Pancreas (tissue), 10 donors: Measurements from ENCODE around the gene CMTM1. TPM values are rescaled to one million over a fixed set of nuclear protein-coding genes. Genes with fewer than 3 reads are reported as not detected.

Source experiments
- ATAC-seq, 4 donors: fragments of 200-7000 bp; cut with Tn5 transposase; one replicate each; pipeline versions ENCODE4 v1.8.0 to v1.9.1; 2020; ENCODE audit warnings: mild to moderate bottlenecking in 4 of 4, moderate library complexity in 4 of 4
- DNase-seq, 6 donors: peaks; one replicate each; pipeline ENCODE4 v3.0.0-alpha.2; 2020
- FAIRE-seq: peaks from 2 replicates; lab custom pipeline; 2012; peaks lifted over from hg19 to GRCh38; lab: Jason Lieb, UNC
- H3K27ac ChIP-seq, 4 donors: fragments of 200-600 bp; sonication (generic); 1 replicate in 3 of 4; 2 replicates in 1 of 4; pipeline versions ENCODE4 v1.5.0 to v1.8.0; 2020
- H3K27me3 ChIP-seq, 4 donors: fragments of 200-600 bp; one replicate each; pipeline ENCODE4 v1.8.0; 2021
- H3K36me3 ChIP-seq, 3 donors: fragments of 200-600 bp; sonication (generic) in 1 of 3; one replicate each; pipeline versions ENCODE4 v1.5.0 to v1.8.0; 2020 to 2021
- H3K4me1 ChIP-seq, 3 donors: fragments of 200-600 bp; one replicate each; pipeline ENCODE4 v1.8.0; 2021
- H3K4me3 ChIP-seq, 4 donors: fragments of 200-600 bp; sonication (generic) in 2 of 4; one replicate each; pipeline versions ENCODE4 v1.5.0 to v1.8.0; 2020 to 2021
- H3K9me3 ChIP-seq, 4 donors: fragments of 200-600 bp; one replicate each; pipeline ENCODE4 v1.8.0; 2021
- WGBS, 2 donors: extraction: QIAGEN DNeasy Blood & Tissue Kit; methylation state at CpG; one replicate each; pipeline ENCODE4 v1.1.7; 2013; 5-methylcytosine and 5-hydroxymethylcytosine counted together
- intact Hi-C, 3 donors: fragments of 100-400 bp; cut with DNase I; formaldehyde crosslinking; loops; one replicate each; pipeline versions ENCODE4 v1.11.1 to v1.14.2; 2022
- polyA plus RNA-seq, 2 donors: library from polyadenylated mRNA; stranded (reverse); fragments of 200-250 nt; gene quantifications; one replicate each; pipeline ENCODE4 v1.2.3, GENCODE V29; 2013
- total RNA-seq, 6 donors: library from RNA; stranded (reverse); fragmentation: NEBNext Ultra II Directional in 4 of 6; extraction: Animal tissue kit (Norgen Biotek cat#: 25700) in 4 of 6; gene quantifications; one replicate each; pipeline versions ENCODE4 v1.2.1 to v1.2.4, GENCODE V29; 2021 to 2023
- TF ChIP-seq, protein P1 (sequence below), 4 donors: fragments of 200-600 bp; sonication (generic) in 3 of 4; IDR thresholded peaks; one replicate each; pipeline versions ENCODE4 v1.5.0 to v1.8.0; 2021; ENCODE audit warnings: antibody characterized with exemption in 4 of 4
- donor health status: healthy with polysubstance abuse.
- donor health status: DM: no; HTN: no; CAD: no; lungs with moderate emphysema.
- donor health status: DM: no; HTN: no; CAD: no.
- donor health status: control.
- donor health status: control.
- donor health status: Bipolar disorder and iron deficiency.
- donor health status: DM: yes; HTN: yes; CAD: no.
- donor health status: DM: no; HTN: no; CAD: no.
- donor health status: DM: no; HTN: no; CAD: no.
- donor health status: DM: yes; HTN: yes; CAD: no.

Gene CMTM1
- total and polyA plus RNA-seq, 8 donors = 0.28 to 3.9 (median 0.82) TPM

DNA sequence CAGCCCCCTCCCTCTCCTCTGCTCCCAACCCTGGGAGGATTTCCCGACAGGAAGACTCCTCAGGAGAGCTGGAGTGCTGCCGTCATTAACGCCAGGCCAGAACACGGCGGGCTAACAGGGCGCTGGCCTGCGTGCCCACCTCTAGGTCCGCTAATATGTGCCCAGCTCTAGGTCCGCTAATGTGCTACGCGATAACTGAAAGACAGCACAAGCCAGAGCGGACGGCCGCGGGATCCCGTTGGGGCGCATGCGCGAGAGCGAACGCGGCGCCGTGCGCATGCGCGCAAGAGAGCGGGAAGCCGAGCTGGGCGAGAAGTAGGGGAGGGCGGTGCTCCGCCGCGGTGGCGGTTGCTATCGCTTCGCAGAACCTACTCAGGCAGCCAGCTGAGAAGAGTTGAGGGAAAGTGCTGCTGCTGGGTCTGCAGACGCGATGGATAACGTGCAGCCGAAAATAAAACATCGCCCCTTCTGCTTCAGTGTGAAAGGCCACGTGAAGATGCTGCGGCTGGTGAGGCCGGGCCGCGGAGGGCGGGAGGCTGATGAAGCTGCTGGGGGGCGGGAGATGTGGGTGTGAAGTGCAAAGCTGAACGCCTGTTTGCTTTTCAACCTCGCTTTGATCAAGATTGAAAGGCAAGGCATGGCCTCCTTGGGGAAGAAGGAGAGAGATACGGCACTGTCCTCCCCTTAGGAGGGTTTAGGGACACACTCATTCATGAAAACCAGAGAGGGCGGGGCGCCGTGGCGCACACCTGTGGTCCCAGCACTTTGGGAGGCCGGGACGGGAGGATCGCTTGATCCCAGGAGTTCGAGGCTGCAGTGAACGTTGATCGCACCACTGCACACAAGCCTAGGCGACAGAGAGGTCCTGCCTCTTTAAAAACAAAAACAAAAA lies 13.7 kb upstream of the CMTM1 start, which contains the start of gene CKLF:
Gene CKLF (plus strand): TSS at position 291 of the 892 bp plus-strand sequence. CDS start 140 bp downstream, at position 431.
- Histone ChIP-seq H3K9me3 (no peaks in the 10 kb centered on the region), H3K4me3 (peak within 1 kb of the TSS; percentile 27 to 70 (median 40)), H3K4me1 (peaks cover 0 to 23% (median 21%) of the 10 kb centered on the region in 3 donors), H3K27me3 (no peaks in the 10 kb centered on the region), H3K36me3 (no peaks in the 10 kb centered on the region), H3K27ac (peak within 1 kb of the TSS; percentile 66 to 90 (median 80))
- TF ChIP-seq, protein P1, sequence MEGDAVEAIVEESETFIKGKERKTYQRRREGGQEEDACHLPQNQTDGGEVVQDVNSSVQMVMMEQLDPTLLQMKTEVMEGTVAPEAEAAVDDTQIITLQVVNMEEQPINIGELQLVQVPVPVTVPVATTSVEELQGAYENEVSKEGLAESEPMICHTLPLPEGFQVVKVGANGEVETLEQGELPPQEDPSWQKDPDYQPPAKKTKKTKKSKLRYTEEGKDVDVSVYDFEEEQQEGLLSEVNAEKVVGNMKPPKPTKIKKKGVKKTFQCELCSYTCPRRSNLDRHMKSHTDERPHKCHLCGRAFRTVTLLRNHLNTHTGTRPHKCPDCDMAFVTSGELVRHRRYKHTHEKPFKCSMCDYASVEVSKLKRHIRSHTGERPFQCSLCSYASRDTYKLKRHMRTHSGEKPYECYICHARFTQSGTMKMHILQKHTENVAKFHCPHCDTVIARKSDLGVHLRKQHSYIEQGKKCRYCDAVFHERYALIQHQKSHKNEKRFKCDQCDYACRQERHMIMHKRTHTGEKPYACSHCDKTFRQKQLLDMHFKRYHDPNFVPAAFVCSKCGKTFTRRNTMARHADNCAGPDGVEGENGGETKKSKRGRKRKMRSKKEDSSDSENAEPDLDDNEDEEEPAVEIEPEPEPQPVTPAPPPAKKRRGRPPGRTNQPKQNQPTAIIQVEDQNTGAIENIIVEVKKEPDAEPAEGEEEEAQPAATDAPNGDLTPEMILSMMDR (IDR thresholded peaks at IDR 0.05) = no peak
- WGBS, 2 donors = 6 to 7% methylated on average over 63 of the region's 63 CpGs
- ATAC-seq (peak; percentile 83 to 91 (median 84)), FAIRE-seq (no peak), DNase-seq (peak; percentile 83 to 97 (median 92))
- intact Hi-C loops = no loop called here

DNA sequence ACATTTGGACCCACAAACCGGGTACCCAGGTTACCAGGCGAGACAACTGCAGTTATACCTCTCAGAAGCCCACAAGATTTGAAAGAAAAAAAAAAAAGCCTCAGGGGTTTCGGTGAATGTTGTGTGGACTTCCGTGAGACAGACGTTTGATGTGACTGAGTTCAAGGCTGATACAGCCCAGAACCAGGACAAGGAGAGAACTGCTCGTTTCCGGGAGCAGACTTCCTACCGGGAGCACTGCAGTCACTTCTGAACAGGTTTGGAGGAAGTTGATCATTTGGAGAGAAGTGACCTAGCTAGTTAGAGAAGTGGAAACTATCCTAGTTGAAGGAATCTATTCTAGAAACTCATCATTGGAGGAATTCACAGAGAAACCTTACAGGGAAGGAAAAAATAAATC lies 13.0 kb upstream of the CMTM1 start:
- intact Hi-C loops = no loop called here
- no peaks in the 10 kb centered on the region for H3K9me3 ChIP-seq
- 18 to 23% methylated on average over 8 of the region's 8 CpGs for WGBS, 2 donors
- H3K4me1 ChIP-seq = peaks cover 0 to 23% (median 21%) of the 10 kb centered on the region in 3 donors
- TF ChIP-seq, protein P1 (IDR thresholded peaks at IDR 0.05) = no peak
- H3K27me3 ChIP-seq = no peaks in the 10 kb centered on the region
- peak overlapping the region; percentile 27 to 70 (median 40) for H3K4me3 ChIP-seq
- no peaks in the 10 kb centered on the region for H3K36me3 ChIP-seq
- no peak for FAIRE-seq
- peak in 1 of 4 donors; percentile 31 for ATAC-seq
- no peak for DNase-seq
- peak overlapping the region in 2 of 4 donors; percentile 89 to 90 for H3K27ac ChIP-seq

DNA sequence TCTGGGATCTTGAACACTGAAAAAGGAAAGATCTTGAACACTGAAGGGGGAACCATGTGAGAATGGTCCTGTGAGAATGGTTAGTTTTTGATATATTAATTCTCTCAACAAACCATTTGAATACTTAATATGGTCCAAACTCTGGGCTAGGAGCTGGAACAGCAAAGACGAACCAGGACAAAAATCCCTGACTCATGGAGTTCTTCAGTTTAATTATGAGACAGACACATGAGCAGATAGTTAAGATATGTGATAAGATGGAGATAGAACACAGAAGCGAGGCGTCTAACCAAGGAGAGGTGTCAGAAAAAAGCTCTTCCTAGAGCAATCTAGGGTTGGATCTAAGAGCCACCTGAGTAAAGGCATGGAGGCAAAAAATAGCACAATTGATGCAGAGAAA lies 12.2 kb upstream of the CMTM1 start:
- intact Hi-C loops = no loop called here
- ATAC-seq (no peak), FAIRE-seq (no peak), DNase-seq (no peak)
- no peaks in the 10 kb centered on the region for H3K9me3 ChIP-seq
- H3K4me1 ChIP-seq = peaks cover 0 to 17% (median 16%) of the 10 kb centered on the region in 3 donors
- peak overlapping the region in 1 of 4 donors; percentile 70 for H3K4me3 ChIP-seq
- H3K27me3 ChIP-seq = no peaks in the 10 kb centered on the region
- 90% methylated on average over 3 of the region's 3 CpGs for WGBS, 2 donors
- TF ChIP-seq, protein P1 (IDR thresholded peaks at IDR 0.05) = no peak
- H3K36me3 ChIP-seq = no peaks in the 10 kb centered on the region
- H3K27ac ChIP-seq = no peak overlapping the region

DNA sequence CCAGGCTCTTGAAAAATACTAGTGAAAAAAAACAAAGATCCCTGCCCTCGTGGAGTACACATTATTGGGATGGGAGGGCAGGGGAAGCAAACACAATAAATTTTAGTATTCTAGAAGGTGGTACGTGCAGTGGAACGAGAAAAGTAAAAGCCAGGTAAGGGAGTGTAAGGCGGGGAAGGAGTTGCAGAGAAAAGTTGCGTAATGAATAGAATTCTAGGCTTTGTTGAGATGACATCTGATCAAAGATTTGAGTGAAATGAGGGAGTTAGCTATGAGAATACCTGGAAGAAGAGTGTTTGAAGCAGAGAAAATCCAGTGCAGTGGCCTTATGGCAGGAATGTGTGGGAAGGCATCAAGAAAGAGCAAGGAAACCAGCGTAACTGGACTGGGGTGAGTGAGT lies 11.7 kb upstream of the CMTM1 start:
- TF ChIP-seq, protein P1 (IDR thresholded peaks at IDR 0.05) = no peak
- intact Hi-C loops = no loop called here
- no peak overlapping the region for H3K4me3 ChIP-seq
- no peak for FAIRE-seq
- no peaks in the 10 kb centered on the region for H3K27me3 ChIP-seq
- peaks cover 0 to 14% (median 14%) of the 10 kb centered on the region in 3 donors for H3K4me1 ChIP-seq
- no peak for DNase-seq
- no peak for ATAC-seq
- WGBS, 2 donors = 89 to 93% methylated on average over 6 of the region's 6 CpGs
- no peak overlapping the region for H3K27ac ChIP-seq
- no peaks in the 10 kb centered on the region for H3K36me3 ChIP-seq
- H3K9me3 ChIP-seq = no peaks in the 10 kb centered on the region
